GOT3 (cell line): ENCODE results near the gene ITGAE.

Source experiments
- DNase-seq: peaks from one replicate; lab custom pipeline; 2025; ENCODE audit warnings: mixed read lengths; lab: John Stamatoyannopoulos, UW

Gene ITGAE

DNA sequence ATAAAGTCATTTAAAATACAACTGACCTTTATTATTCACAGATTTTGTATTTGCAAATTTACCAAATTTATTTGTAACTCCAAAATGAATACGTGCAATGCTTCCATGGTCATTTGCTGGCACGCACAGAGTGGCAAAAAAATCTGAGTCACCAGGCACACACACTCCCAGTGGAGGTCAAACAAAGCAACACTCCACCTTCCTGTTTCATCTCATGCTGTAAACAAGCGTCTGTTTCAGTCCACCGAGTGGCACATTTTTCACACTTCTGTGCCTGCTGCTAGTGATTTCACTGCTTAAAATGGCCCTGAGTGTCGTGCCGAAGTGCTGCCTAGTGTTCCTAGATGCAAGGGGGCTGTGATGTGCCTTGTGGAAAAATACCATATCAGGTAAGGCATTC is 17.8 kb upstream of the ITGAE start:
- no peak for DNase-seq

GRCh38 chr17:3817851-3818605 is 17.0 kb upstream of the ITGAE start:
- DNase-seq: no peak

DNA sequence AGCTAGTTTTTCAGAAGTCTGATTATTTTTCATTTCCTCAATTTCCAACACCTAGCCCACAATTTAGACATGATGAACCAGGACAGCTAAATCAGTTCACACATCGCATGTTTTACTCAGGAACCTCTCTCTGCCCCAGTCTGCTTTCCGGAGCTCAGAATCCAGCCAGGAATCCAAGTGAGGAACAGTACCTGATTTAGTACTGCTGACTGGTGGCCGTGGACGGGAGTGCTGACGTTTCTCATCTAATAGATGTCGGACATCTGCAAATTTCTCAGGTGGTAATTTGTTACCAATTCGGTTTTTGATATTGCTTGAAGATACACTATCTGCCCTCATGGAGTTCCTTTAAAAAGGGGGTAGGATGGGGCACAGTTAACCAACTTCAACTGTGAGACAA is 14.9 kb upstream of the ITGAE start:
- DNase-seq: no peak

DNA sequence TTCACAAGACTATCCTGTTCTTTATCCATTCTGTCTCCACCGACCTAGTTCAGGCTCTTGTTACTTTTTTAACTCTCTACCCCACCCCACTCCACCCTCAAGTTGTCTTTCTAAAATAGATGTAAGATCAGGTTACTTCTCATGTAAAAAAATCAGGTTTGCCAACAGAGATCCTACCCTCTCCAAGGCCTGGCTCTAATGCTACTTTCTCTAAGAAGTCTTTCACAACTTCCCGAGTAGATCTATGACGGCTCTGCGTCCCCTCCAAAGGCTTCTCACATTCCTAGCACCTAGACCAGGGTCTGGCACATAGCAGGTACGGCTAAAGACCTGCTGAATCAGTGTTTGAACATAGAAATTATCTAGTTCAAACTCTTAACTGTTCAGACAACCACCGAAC is 14.1 kb upstream of the ITGAE start:
- no peak for DNase-seq

DNA sequence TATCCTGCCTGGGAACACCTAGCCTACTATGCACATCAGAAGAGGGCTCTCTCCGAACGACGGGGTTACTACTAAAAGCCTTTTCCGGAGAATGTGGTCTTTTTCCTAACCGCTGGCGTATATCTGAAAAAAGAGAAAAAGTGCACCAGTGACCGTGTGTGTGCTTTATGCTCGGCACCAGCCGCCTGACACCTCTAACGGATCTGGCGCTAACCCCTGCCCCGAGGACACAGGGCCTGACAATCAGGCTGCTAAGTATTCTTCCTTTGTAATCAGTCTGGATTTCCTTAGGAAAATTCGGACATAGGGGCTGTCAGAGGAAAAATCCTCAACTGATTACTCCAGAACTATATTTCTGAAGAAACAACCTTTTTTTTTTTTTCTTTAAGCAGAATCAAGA is 13.4 kb upstream of the ITGAE start:
- DNase-seq: no peak

DNA sequence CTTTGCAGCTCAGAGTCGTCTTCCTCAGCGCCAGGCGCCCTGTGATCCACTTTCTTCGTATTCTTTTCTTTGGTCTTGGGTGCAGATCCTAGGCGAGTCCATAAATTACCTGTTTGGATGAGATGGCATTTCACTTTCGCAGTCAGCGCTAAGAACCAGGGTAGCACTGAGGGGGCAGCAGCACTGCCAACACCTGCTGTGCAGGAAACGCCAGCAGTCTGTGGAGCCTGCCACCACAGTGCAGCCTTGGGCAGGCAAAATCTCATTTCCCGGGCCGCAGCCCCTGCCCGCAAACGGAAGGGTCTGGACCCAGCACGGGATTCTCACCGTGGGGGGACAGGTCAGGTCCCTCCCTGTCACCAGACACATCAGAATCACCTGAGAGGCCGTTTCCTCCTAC is 12.2 kb upstream of the ITGAE start:
- DNase-seq: no peak

- DNase-seq: no peak
Measured at GRCh38 chr17:3812771-3813170, 11.8 kb upstream of the ITGAE start.

- DNase-seq: no peak
Measured at GRCh38 chr17:3812284-3812683, 11.3 kb upstream of the ITGAE start.

GRCh38 chr17:3810019-3810418 is 9.0 kb upstream of the ITGAE start:
- no peak for DNase-seq

DNA sequence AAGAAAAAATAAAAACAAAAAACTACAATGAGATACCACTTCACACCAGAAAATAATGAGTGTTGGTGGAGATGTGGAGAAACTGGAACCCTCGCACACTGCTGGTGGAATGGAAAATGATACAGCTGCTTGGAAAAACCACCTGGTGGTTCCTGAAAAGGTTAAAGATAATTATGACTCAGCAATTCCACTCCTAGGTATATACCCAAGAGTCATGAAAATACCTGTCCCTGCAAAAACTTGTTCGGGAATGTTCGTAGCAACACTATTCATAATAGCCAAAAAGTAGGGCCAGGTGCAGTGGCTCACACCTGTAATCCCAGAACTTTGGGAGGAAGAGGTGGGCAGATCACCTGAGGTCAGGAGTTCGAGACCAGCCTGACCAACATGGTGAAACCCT is 8.1 kb upstream of the ITGAE start:
- DNase-seq: no peak

GRCh38 chr17:3808701-3809100 is 7.7 kb upstream of the ITGAE start:
- no peak for DNase-seq

DNA sequence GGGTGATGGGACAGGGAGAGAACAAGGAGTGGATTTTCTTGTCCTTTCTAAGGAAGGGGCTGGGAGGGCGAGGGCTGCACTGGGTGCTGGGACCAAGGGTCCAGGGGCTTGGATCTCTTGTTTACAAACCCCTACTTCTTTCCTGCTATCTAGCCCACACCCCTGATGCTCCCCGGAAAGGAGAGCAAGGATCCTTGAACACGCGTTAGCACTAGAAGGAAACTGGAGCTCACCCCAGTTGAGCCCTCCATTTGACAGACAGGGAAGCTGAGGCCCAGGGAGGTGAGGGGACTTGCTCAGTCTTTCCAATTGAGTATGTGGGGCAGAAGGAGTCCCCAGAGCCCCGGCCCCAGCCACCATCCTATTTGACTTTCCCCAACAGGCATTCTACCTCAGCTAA is 4.6 kb upstream of the ITGAE start:
- DNase-seq: no peak

GRCh38 chr17:3804503-3804931 is 3.5 kb upstream of the ITGAE start:
- DNase-seq: no peak

GRCh38 chr17:3803308-3803640 is 2.3 kb upstream of the ITGAE start:
- no peak for DNase-seq

DNA sequence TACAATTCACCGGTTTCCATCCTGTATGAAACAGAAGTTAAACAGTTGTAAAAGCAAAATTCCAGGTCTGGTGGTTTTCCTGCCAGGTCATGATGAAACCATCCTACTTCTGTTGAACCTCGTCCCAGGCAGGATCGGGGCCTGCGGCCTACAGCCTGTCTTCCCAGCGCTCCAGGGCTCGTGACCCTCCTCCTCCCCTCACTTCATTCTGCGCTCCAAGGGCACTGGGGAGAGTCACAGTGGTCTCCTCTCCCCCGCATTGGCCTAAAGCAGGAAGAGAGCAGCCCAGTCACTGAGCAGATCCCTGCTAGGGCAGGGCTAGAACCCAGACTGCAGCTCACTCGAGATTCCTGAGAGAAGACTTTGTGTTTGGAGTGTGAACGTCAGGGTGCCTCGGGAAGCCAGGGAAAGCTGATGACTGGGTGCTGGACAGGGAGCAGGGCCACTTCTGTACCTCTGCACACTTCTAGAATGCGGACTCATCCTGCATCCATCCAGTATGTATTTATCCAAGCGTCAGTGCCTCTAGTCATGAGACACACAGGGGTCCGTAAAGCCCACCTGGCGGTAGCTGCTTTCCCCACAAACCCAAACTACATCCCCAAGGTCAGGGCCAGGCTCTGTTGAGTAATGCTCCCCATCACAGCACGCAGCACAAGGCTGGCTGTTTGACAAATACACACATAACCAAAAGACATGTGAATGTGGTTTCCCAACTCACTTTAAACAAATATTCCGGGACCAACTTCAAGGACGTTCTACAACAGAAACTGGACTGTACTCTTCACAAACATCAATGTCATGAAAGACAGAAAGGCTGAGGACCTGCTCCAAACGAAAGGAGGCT is 1.7 kb upstream of the ITGAE start:
- no peak for DNase-seq

DNA sequence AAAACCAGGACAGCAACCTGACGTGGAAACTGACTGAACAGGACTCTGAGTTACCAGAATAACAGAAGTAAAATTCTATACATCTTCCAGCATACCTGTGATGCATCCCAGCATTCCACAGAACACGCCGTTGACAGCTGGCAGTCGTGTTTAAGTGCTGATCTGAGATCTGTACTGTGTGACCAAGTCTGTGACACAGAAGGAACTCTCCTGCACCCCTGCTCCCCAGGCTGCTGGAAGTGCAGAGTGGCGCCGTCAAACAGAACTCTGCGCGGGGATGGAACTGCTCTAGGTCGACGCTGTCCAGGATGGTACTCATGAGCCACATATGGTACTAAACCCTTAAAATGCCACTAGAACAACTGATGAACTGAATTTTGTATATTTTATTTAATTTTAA is 804 bp upstream of the ITGAE start:
- DNase-seq: no peak

DNA sequence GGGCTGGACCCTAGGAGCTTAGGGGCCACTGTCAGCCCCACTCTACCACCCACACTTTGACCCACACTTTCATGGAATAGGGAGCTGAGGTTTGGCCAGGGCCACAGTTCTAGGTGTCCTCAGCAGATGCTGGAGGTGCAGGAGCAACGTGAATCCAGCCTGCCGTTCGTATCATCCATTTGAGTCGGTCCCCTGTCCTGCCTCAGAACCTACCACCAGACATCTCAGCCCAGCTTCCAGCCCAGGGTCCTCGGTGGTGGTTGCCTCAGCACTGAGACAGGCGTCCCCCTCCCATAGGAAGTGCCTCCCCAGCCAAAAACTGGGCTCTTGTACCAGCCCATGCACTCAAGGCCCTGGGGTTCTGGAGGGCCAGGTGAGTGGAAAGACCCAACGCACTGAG is 359 bp upstream of the ITGAE start:
- no peak for DNase-seq

DNA sequence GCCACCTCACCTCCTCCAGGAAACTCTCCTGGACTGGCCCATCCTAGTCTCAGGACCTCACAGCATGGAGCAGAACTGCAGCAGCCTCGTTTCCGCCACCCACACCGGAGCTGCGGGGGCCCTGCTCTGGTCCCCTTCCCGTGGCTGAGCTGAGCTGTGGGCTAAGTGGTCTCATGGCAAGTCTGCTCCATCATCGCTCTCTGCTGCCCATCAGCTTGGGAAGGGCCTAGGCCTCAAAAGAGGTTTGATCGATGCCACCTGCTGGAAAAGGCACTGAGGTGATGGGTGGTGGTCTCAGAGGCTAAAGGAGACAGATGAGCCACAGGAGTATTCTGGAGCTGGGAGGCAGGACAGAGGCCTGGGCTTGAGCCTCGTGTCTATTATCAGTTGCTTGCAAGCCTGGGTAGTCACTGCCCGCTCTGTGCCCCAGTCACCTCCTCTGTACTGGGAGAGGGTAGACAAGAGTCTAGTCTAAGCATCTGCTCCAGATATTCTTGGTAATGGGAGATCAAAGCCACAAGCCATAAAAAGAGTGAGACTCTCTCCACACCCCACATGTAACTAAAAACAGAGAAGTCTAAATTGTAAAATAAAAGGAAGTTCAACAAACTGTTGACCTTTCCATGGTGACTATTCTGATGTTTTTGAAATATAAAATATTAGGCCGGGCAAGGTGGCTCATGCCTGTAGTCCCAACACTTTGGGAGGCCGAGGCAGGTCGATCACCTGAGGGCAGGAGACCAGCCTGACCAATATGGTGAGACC is 1.6 kb downstream of the ITGAE start:
- no peak for DNase-seq

- DNase-seq: no peak
Measured at GRCh38 chr17:3798273-3799180, 2.5 kb downstream of the ITGAE start.

- DNase-seq: no peak
Measured at GRCh38 chr17:3796822-3797170, 4.2 kb downstream of the ITGAE start.

GRCh38 chr17:3796110-3796821 is 4.7 kb downstream of the ITGAE start:
- no peak for DNase-seq
